CD4-positive, alpha-beta T cell (primary cell): ENCODE data around the gene FAM222B. TPM values are rescaled to one million over a fixed set of nuclear protein-coding genes. Genes with fewer than 3 reads are reported as not detected.
A peak's percentile ranks its signal among the peaks of the same experiment; 100 is the strongest.

Experiments used
- ATAC-seq: fragments of 200-7000 bp; cut with Tn5 transposase; one replicate; pipeline ENCODE4 v1.10.0; 2022; ENCODE audit warnings: mild to moderate bottlenecking; ENCODE audit not compliant: poor library complexity
- CTCF ChIA-PET: fragments of 350-600 bp; sonication (Branson Sonifier 250); formaldehyde crosslinking; loops from one replicate; lab custom pipeline; 2021; ENCODE audit warnings: antibody characterized with exemption, inconsistent platforms; lab: Charles Lee
- POLR2A ChIA-PET: fragments of 350-600 bp; sonication (Branson Sonifier 250); formaldehyde crosslinking; loops from one replicate; lab custom pipeline; 2021; ENCODE audit warnings: antibody characterized with exemption, inconsistent platforms; lab: Charles Lee
- DNase-seq, 14 experiments: peaks; one replicate each; pipeline ENCODE4 v3.0.0-alpha.2; 2013 to 2020; ENCODE audit warnings: mixed read lengths in 2 of 14
- H3K27ac ChIP-seq, 2 donors: one replicate each; pipeline versions ENCODE4 v1.5.1 to v1.7.0; 2013; ENCODE audit warnings: low read length in 2 of 2, low read depth in 1 of 2, mild to moderate bottlenecking in 1 of 2
- H3K27me3 ChIP-seq, 2 experiments: 1 replicate in 1 of 2; 2 replicates in 1 of 2; pipeline versions ENCODE4 v1.6.1 to v1.7.0; 2013; ENCODE audit warnings: low read length in 2 of 2, control low read depth in 1 of 2, mild to moderate bottlenecking in 1 of 2, moderate library complexity in 1 of 2; ENCODE audit not compliant: insufficient read depth in 2 of 2, control insufficient read depth in 1 of 2
- H3K36me3 ChIP-seq: one replicate; pipeline ENCODE4 v1.6.1; 2013; ENCODE audit warnings: low read length, control low read depth; ENCODE audit not compliant: insufficient read depth
- H3K4me1 ChIP-seq: one replicate; pipeline ENCODE4 v1.6.1; 2013; ENCODE audit warnings: low read length, control low read depth; ENCODE audit not compliant: insufficient read depth
- H3K4me3 ChIP-seq: one replicate; pipeline ENCODE4 v1.5.1; 2013; ENCODE audit warnings: mild to moderate bottlenecking, low read length, moderate library complexity
- H3K9me3 ChIP-seq, 2 experiments: 1 replicate in 1 of 2; 2 replicates in 1 of 2; pipeline versions ENCODE4 v1.6.1 to v1.7.0; 2013; ENCODE audit warnings: low read length in 2 of 2, mild to moderate bottlenecking in 2 of 2, control low read depth in 1 of 2, moderate library complexity in 1 of 2; ENCODE audit not compliant: control insufficient read depth in 1 of 2, insufficient read depth in 1 of 2
- H3K27ac Mint-ChIP-seq: one replicate; pipeline ENCODE4 v1.8.0; 2020; ENCODE audit warnings: mixed read lengths
- H3K27me3 Mint-ChIP-seq: one replicate; pipeline ENCODE4 v1.8.0; 2021; ENCODE audit warnings: mixed read lengths
- H3K36me3 Mint-ChIP-seq: one replicate; pipeline ENCODE4 v1.8.0; 2021; ENCODE audit warnings: low read depth, mixed read lengths
- H3K4me1 Mint-ChIP-seq: one replicate; pipeline ENCODE4 v1.8.0; 2021; ENCODE audit warnings: low read depth, mixed read lengths
- H3K4me3 Mint-ChIP-seq: one replicate; pipeline ENCODE4 v1.8.0; 2020; ENCODE audit warnings: mild to moderate bottlenecking, mixed read lengths
- H3K9me3 Mint-ChIP-seq: one replicate; pipeline ENCODE4 v1.8.0; 2020; ENCODE audit warnings: mixed read lengths
- intact Hi-C, 2 experiments: fragments of 100-400 bp; cut with DNase I in 1 of 2; cut with micrococcal nuclease in 1 of 2; formaldehyde crosslinking; loops; one replicate each; pipeline versions ENCODE4 v1.15.1 to v1.9.0; 2023 to 2025; cut with DNase I, micrococcal nuclease
- total RNA-seq, 174 experiments: library from RNA in 2 of 174; stranded (reverse) in 2 of 174; gene quantifications; one replicate each; pipeline ENCODE4 v1.2.3 and lab custom pipeline; 2021 to 2026
- TF ChIP-seq, protein P1 (sequence below): fragments of 200-600 bp; IDR thresholded peaks from one replicate; pipeline ENCODE4 v1.8.0; 2022; ENCODE audit warnings: antibody characterized with exemption, mild to moderate bottlenecking

The FAM222B gene
- total RNA-seq, 2 experiments from 2014 or later = 17.3 to 17.5 TPM

DNA sequence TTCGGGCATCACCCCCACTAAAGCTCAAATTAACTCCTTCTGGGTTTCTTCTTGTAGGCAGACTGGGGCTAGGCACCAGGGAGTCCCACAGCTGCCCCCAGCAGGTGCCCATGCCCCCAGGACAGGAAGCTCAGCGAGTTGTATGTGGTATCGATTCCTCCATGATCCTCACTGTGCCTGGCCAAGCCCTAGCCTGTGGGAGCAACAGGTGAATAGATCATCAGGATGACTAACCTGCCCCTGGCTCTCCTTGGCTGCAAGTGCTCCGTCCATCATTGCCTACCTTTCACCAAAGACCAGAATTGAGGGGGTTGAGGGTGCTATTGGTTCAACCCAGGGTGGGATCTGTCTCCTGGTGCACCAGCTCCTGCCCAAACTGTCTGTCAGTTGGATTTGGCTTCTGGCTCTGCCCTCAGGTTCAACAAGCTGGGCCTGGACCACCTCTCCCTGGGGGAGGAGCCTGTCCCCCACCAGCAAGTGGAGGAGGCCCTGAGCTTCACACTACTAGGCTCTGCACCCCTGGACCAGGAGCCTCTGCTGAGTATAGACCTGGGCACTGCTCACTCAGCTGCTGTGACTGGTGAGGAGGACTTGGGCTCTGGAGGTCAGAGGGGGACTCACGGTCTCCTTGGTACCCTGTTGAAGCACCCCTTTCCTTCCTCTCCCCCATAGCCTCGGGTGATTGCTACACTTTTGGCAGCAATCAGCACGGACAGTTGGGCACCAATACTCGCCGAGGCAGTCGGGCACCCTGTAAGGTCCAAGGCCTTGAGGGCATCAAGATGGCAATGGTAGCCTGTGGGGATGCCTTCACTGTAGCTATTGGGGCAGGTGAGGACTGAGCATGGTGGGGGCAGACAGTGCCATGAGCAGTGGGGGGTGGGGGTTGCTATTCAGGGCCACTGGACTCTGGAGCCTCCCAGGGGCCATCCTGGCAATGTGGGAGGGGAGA is 101.9 kb downstream of the FAM222B start:
- Histone ChIP-seq H3K36me3 (no peaks in the 10 kb centered on the region), H3K9me3 (no peaks in the 10 kb centered on the region), H3K4me1 (peaks cover 51% of the 10 kb centered on the region), H3K27me3 (no peaks in the 10 kb centered on the region), H3K4me3 (no peak overlapping the region), H3K27ac (no peak overlapping the region)
- DNase-seq = no peak
- ChIA-PET CTCF (interaction anchor here (1.1 to 2.0 kb wide), 2 partner anchors 9 to 14 kb away, joined by 3 to 6 read pairs; no protein-coding TSS in a partner anchor), POLR2A (interaction anchor here (1.3 to 13.8 kb wide), 2 partner anchors 11 to 13 kb away, joined by 3 to 268 read pairs; partner anchors contain the start of genes NEK8 and TLCD1)
- TF ChIP-seq, protein P1, sequence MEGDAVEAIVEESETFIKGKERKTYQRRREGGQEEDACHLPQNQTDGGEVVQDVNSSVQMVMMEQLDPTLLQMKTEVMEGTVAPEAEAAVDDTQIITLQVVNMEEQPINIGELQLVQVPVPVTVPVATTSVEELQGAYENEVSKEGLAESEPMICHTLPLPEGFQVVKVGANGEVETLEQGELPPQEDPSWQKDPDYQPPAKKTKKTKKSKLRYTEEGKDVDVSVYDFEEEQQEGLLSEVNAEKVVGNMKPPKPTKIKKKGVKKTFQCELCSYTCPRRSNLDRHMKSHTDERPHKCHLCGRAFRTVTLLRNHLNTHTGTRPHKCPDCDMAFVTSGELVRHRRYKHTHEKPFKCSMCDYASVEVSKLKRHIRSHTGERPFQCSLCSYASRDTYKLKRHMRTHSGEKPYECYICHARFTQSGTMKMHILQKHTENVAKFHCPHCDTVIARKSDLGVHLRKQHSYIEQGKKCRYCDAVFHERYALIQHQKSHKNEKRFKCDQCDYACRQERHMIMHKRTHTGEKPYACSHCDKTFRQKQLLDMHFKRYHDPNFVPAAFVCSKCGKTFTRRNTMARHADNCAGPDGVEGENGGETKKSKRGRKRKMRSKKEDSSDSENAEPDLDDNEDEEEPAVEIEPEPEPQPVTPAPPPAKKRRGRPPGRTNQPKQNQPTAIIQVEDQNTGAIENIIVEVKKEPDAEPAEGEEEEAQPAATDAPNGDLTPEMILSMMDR = no peak
- peaks cover 24% of the 10 kb centered on the region for H3K4me1 Mint-ChIP-seq
- H3K36me3 Mint-ChIP-seq = peaks cover 5% of the 10 kb centered on the region
- H3K27me3 Mint-ChIP-seq = no peaks in the 10 kb centered on the region
- intact Hi-C loops = loop anchor here in 1 of 2 experiments (10.0 kb wide), 1 partner anchor 844 kb away; the partner anchor contains the start of gene GIT1
- no peak overlapping the region for H3K27ac Mint-ChIP-seq
- ATAC-seq = no peak
- H3K9me3 Mint-ChIP-seq = no peaks in the 10 kb centered on the region
- H3K4me3 Mint-ChIP-seq = no peak overlapping the region

DNA sequence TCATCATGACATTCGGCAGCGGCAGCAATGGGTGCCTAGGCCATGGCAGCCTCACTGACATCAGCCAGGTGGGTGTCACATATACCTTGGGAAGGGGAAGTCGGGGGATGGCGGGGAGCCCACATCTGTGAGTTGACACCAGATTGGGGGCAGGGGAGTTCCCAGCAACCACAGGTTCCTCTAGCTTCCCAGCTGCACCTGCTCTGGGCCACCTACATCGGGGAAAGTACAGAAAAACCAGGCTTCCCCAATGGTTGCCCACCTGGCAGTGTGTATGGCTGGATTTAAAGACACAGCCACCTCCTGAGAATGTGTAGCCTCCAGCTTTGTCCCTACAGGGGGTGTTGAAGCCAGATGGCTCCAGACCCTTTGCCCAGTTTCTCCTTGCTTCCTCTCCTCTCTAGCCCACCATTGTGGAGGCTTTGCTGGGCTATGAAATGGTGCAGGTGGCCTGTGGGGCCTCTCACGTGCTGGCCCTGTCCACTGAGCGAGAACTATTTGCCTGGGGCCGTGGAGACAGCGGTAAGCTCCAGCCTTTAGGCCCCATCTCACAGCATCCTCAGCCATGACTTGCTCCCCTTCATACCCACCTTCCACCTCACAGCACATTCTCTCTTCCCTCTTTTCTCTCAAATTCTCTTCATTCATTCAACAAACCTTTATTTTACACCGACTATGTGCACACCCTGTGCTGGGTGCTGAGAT is 103.8 kb downstream of the FAM222B start:
- ATAC-seq = peak; percentile 63
- no peaks in the 10 kb centered on the region for H3K9me3 Mint-ChIP-seq

More for the DNA sequence above, 103.8 kb downstream of the FAM222B start:
- Mint-ChIP-seq H3K36me3 (peaks cover 5% of the 10 kb centered on the region), H3K4me1 (peaks cover 12% of the 10 kb centered on the region), H3K4me3 (peak overlapping the region; percentile 17), H3K27me3 (no peaks in the 10 kb centered on the region), H3K27ac (peak overlapping the region; percentile 52)
- peaks cover 36% of the 10 kb centered on the region for H3K4me1 ChIP-seq
- no peaks in the 10 kb centered on the region for H3K36me3 ChIP-seq
- ChIA-PET CTCF (interaction anchor here (1.2 to 1.3 kb wide), 2 partner anchors 11 to 12 kb away, joined by 4 read pairs; no protein-coding TSS in a partner anchor), POLR2A (interaction anchor here (1.1 to 1.3 kb wide), 2 partner anchors 10 to 13 kb away, joined by 3 read pairs; no protein-coding TSS in a partner anchor)
- no peak overlapping the region for H3K27ac ChIP-seq
- intact Hi-C loops = no loop called here
- no peaks in the 10 kb centered on the region for H3K27me3 ChIP-seq
- TF ChIP-seq, protein P1 = no peak
- no peaks in the 10 kb centered on the region for H3K9me3 ChIP-seq
- DNase-seq = peak in 5 of 14 experiments; percentile 36 to 90 (median 43)
- no peak overlapping the region for H3K4me3 ChIP-seq
